Psoas muscle (tissue), 8 donors: ENCODE measurements around the gene LTBP1. TPM values are rescaled to one million over a fixed set of nuclear protein-coding genes. Genes with fewer than 3 reads are reported as not detected.
"Not testable (repeated sequence)": the region's sequence is repeated elsewhere in the genome, so short reads cannot be mapped to it uniquely, and the experiment has no call there.

Experiments used
- ATAC-seq, 4 donors: fragments of 200-7000 bp; cut with Tn5 transposase; one replicate each; pipeline ENCODE4 v1.9.1; 2020; ENCODE audit warnings: moderate library complexity in 3 of 4, mild to moderate bottlenecking in 2 of 4
- DNase-seq, 2 donors: peaks; one replicate each; pipeline ENCODE4 v3.0.0-alpha.2; 2020
- H3K27ac ChIP-seq: fragments of 200-600 bp; one replicate; pipeline ENCODE4 v1.8.0; 2022
- H3K27me3 ChIP-seq, 3 donors: fragments of 200-600 bp in 1 of 3; one replicate each; pipeline versions ENCODE4 v1.6.1 to v1.8.0; 2013 to 2022; ENCODE audit warnings: low read length in 2 of 3, mild to moderate bottlenecking in 2 of 3, moderate library complexity in 1 of 3; ENCODE audit not compliant: insufficient read depth in 3 of 3
- H3K36me3 ChIP-seq, 2 donors: fragments of 200-600 bp in 1 of 2; one replicate each; pipeline versions ENCODE4 v1.6.1 to v1.8.0; 2013 to 2022; ENCODE audit warnings: low read depth in 1 of 2, mild to moderate bottlenecking in 1 of 2, moderate library complexity in 1 of 2; ENCODE audit not compliant: insufficient read depth in 1 of 2
- H3K4me1 ChIP-seq: fragments of 200-600 bp; one replicate; pipeline ENCODE4 v1.8.0; 2022
- H3K4me3 ChIP-seq: fragments of 200-600 bp; one replicate; pipeline ENCODE4 v1.8.0; 2022; ENCODE audit warnings: mild to moderate bottlenecking
- H3K9me3 ChIP-seq: fragments of 200-600 bp; one replicate; pipeline ENCODE4 v1.8.0; 2022
- CTCF ChIP-seq: fragments of 200-600 bp; IDR thresholded peaks from one replicate; pipeline ENCODE4 v1.8.0; 2022; ENCODE audit warnings: antibody characterized with exemption
- WGBS, 3 donors: extraction: QIAGEN DNeasy Blood & Tissue Kit; methylation state at CpG; one replicate each; pipeline versions ENCODE4 v1.1.6 to v1.1.7; 2013; 5-methylcytosine and 5-hydroxymethylcytosine counted together
- intact Hi-C, 2 donors: fragments of 100-400 bp; cut with DNase I; formaldehyde crosslinking; loops; one replicate each; pipeline versions ENCODE4 v1.11.0 to v1.14.2; 2022
- polyA plus RNA-seq, 3 donors: library from polyadenylated mRNA; stranded (reverse); fragments of 200-250 nt; gene quantifications; one replicate each; pipeline ENCODE4 v1.2.3, GENCODE V29; 2013
- total RNA-seq, 4 donors: library from RNA; stranded (reverse); fragmentation: NEBNext Ultra II Directional in 2 of 4; extraction: Animal tissue kit (Norgen Biotek cat#: 25700) in 2 of 4; gene quantifications; one replicate each; pipeline versions ENCODE4 v1.2.1 to v1.2.4, GENCODE V29; 2021 to 2023
- donor health status: healthy with polysubstance abuse.
- donor health status: DM: no; HTN: no; CAD: no; lungs with moderate emphysema.
- donor health status: Bipolar disorder and iron deficiency.
- donor health status: healthy.
- donor health status: DM: yes; HTN: yes; CAD: no.
- donor health status: DM: no; HTN: no; CAD: no.
- donor health status: DM: no; HTN: no; CAD: no.
- donor health status: DM: yes; HTN: yes; CAD: no.

Gene LTBP1
- total and polyA plus RNA-seq, 7 donors: 5.9 to 26.8 (median 9.5) TPM

DNA sequence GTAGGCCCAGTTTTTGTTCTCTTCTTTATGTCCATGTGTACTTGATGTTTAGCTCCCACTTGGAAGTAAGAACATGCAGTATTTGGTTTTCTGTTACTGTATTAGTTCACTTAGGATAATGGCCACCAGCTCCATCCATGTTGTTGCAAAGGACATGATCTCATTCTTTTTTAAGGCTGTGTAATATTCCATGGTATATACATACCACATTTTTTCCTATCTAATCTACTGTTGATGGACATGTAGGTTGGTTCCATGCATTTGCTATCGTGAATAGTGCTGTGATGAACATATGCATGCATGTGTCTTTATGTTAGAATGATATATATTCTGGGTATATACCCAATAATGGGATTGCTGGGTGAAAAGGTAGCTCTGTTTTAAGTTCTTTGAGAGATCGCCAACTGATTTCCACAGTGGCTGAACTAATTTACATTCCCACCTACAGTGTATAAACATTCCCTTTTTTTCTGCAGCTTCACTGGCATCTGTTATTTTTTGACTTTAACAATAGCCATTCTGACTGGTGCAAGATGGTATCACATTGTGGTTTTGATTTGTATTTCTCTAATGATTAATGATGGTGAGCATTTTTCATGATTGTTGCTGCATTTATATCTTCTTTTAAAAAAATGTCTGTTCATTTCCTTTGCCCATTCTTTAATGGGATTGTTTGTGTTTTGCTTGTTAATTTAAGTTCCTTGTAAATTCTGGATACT is 22.9 kb downstream of the LTBP1 start:
- H3K36me3 ChIP-seq: no peaks in the 10 kb centered on the region
- WGBS, 3 donors: 91 to 94% (median 93%) methylated on average over 2 of the region's 2 CpGs
- no peak for TF ChIP-seq CTCF
- H3K9me3 ChIP-seq: peaks cover 3% of the 10 kb centered on the region
- DNase-seq (no peak), ATAC-seq (no peak)
- H3K27ac ChIP-seq: no peak overlapping the region
- H3K4me3 ChIP-seq: no peak overlapping the region
- no peaks in the 10 kb centered on the region for H3K4me1 ChIP-seq
- intact Hi-C loops: no loop called here
- H3K27me3 ChIP-seq: no peaks in the 10 kb centered on the region

GRCh38 chr2:32973772-32974171 is 27.0 kb downstream of the LTBP1 start:
- H3K9me3 ChIP-seq, H3K27me3 ChIP-seq, intact Hi-C loops, DNase-seq, ATAC-seq, H3K36me3 ChIP-seq, H3K27ac ChIP-seq, H3K4me3 ChIP-seq, H3K4me1 ChIP-seq: not testable (repeated sequence)
- WGBS, 3 donors: 93 to 100% (median 99%) methylated on average over 1 of the region's 1 CpG

DNA sequence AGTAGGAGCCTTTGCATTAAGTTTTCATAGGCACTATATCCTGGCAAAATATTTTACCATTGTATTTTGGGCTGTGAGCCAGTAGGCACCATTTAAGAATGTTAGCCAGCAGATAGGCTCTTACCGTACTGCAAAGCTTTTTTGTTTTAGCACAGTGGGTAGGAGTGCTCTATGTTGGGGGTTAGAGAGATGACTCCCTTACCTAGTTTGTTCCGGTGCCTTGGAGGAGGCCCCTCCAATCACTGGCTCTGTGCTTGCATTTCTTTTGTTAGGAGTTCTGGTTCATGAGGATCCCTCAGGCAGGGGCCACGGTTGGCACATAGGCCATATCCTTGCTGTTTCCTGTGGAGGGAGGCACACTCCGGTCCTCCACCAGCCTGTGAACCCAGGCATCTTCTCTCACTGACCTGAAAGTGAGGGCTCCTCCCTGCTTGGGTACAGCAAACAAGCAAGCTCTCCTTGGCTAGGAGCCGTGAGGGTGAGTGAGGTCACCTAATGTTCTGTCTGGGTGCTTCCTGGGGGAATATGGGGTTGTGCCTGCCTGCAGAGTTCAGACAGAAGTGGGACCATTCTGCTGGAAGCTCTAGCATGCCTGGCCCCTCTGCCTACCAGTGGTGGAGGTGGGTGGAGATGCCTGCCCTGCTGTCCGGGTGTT is 29.8 kb downstream of the LTBP1 start:
- TF ChIP-seq CTCF: no peak
- no peak for ATAC-seq
- H3K27ac ChIP-seq: no peak overlapping the region
- DNase-seq: no peak
- no peak overlapping the region for H3K4me3 ChIP-seq
- intact Hi-C loops: no loop called here
- H3K36me3 ChIP-seq: no peaks in the 10 kb centered on the region
- WGBS, 3 donors: 84 to 90% (median 90%) methylated on average over 6 of the region's 6 CpGs
- H3K4me1 ChIP-seq: no peaks in the 10 kb centered on the region
- no peaks in the 10 kb centered on the region for H3K9me3 ChIP-seq
- H3K27me3 ChIP-seq: no peaks in the 10 kb centered on the region

GRCh38 chr2:32977228-32977758 is 30.5 kb downstream of the LTBP1 start:
- no peaks in the 10 kb centered on the region for H3K36me3 ChIP-seq
- peak; percentile 39 to 75 (median 56) for ATAC-seq
- H3K4me1 ChIP-seq: no peaks in the 10 kb centered on the region
- intact Hi-C loops: no loop called here
- no peak overlapping the region for H3K27ac ChIP-seq
- no peaks in the 10 kb centered on the region for H3K9me3 ChIP-seq
- H3K27me3 ChIP-seq: no peaks in the 10 kb centered on the region
- WGBS, 3 donors: 32 to 51% (median 37%) methylated on average over 6 of the region's 6 CpGs
- peak; percentile 49 to 63 for DNase-seq
- no peak for TF ChIP-seq CTCF
- H3K4me3 ChIP-seq: no peak overlapping the region

- DNase-seq: no peak
- no peak for ATAC-seq
- Histone ChIP-seq H3K4me1 (no peaks in the 10 kb centered on the region), H3K4me3 (no peak overlapping the region), H3K36me3 (no peaks in the 10 kb centered on the region), H3K9me3 (no peaks in the 10 kb centered on the region), H3K27me3 (no peaks in the 10 kb centered on the region), H3K27ac (no peak overlapping the region)
- WGBS, 3 donors: 89 to 93% (median 92%) methylated on average over 4 of the region's 4 CpGs
- no peak for TF ChIP-seq CTCF
- intact Hi-C loops: no loop called here
Measured at GRCh38 chr2:32981612-32982011, 34.9 kb downstream of the LTBP1 start.

DNA sequence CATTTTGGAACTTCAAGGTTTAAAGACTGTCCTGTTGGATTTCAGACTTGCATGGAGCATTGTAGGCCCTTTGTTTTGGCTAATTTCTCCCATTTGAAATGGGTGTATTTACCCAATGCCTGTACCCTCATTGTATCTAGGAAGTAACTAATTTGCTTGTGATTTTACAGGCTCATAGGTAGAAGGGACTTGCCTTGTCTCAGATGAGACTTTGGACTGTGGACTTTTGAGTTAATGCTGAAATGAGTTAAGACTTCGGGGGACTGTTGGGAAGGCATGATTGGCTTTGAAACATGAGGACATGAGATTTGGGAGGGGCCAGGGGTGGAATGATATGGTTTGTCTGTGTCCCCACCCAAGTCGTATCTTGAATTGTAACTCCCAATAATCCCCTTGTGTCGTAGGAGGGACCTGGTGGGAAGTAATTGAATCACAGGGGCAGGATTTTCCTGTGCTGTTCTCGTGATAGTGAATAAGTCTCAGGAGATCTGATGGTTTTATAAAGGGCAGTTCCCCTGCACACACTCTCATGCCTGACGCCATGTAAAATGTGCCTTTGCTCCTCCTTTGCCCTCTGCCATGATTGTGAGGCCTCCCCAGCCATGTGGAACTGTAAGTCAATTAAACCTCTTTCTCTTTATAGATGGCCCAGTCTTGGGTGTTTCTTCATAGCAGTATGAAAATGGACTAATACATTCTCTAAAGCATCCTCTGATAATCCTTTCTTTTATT is 36.6 kb downstream of the LTBP1 start:
- DNase-seq, intact Hi-C loops, H3K36me3 ChIP-seq, H3K27me3 ChIP-seq, H3K4me1 ChIP-seq, H3K27ac ChIP-seq, ATAC-seq, H3K4me3 ChIP-seq, H3K9me3 ChIP-seq: not testable (repeated sequence)
- WGBS, 3 donors: 84 to 88% (median 88%) methylated on average over 5 of the region's 5 CpGs
